K562 treated with DMSO at 1 percent for 24 hours (cell line): ENCODE data around the gene P2RX7. TPM values are rescaled to one million over a fixed set of nuclear protein-coding genes. Genes with fewer than 3 reads are reported as not detected.

ENCODE experiments used
- total RNA-seq: library from RNA; unstranded; fragments of 300-600 nt; gene quantifications from 2 replicates; pipeline ENCODE4 v1.2.3, GENCODE V29; 2022; ENCODE audit warnings: low read depth; ENCODE audit not compliant: insufficient read depth

The P2RX7 gene
- total RNA-seq: 5.3 and 7.5 TPM in 2 replicates

GRCh38 chr12:121132601-121133481, at the start of gene P2RX7:
P2RX7 (plus strand) TSS chr12:121132876; CDS start chr12:121132971, 95 bp downstream.

GRCh38 chr12:121209624-121210572, 77.2 kb downstream of the P2RX7 start, which contains the start of gene P2RX4:
P2RX4 (plus strand) TSS chr12:121210129; CDS start chr12:121210165, 36 bp downstream.

Other genes starting within 250 kb of the P2RX7 start
- 18.9 and 25.5 TPM in 2 replicates for gene SPPL3, start 228.5 kb upstream of the P2RX7 start, total RNA-seq
- not detected in 2 replicates for gene HNF1A, start 154.3 kb upstream of the P2RX7 start, total RNA-seq
- gene C12orf43, start 116.4 kb upstream of the P2RX7 start, total RNA-seq: 12.0 and 12.3 TPM in 2 replicates
- not detected in 2 replicates for gene OASL, start 93.6 kb upstream of the P2RX7 start, total RNA-seq
- gene P2RX4, start 77.3 kb downstream of the P2RX7 start, total RNA-seq: 57.8 and 85.1 TPM in 2 replicates
- 22.4 and 23.7 TPM in 2 replicates for gene CAMKK2, start 163.8 kb downstream of the P2RX7 start, total RNA-seq
- 127 and 131 TPM in 2 replicates for gene ANAPC5, start 219.5 kb downstream of the P2RX7 start, total RNA-seq